Putamen (tissue), 1 donor: ENCODE measurements around the gene FAM170B.

Experiments used
- DNase-seq: peaks from one replicate; pipeline ENCODE4 v3.0.0-alpha.2; 2016; ENCODE audit warnings: low spot score

Gene FAM170B

DNA sequence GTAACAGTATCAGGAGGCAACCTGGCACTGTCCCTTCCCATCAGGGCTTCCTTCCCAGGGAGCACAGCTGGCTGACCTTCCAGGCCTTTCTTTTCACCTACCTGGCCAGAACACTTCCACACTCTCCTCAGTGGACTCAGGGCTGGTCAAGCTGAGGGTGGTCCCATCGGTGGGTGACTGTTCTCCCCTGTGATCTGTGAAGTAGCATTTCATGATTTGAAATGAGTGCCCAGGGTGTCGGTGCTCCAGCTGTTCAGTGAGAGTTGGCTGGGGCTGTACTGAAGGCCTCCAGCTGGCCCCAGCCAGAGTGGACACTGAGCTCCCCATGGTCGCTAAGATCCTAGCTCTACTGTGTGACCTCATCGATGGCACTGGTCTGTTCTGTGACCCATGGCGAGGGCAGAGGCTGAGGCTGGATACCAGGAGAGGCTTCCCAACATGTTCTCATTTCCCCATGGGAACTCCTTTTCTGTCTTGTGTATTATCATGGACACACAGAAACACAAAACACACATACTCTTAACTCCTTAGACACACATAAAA lies at the start of gene FAM170B:
FAM170B (minus strand) TSS at position 316 of the 543 bp plus-strand sequence; CDS start at position 213, 103 bp downstream.
- no peak for DNase-seq

GRCh38 chr10:49182776-49183175 lies 49.0 kb upstream of the FAM170B start:
- DNase-seq, result no peak

DNA sequence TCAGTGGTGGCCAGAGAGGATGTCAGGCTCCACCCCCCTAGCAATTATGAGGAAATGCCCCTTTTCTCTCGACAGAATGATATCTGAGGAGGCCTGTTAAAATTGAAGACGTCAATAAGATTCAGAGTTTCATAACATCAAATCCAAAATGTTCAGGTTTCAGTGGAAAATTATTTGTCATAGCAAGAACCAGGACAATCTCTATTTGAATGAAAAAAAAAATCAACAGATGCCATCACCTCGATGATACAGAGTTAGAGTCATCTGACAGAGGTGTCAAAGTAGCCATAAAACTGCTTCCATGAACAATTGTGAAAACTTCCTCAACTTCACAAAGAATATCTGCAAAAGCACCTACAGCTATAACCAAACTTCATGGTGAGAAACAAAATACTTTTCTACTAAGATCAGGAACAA lies 46.6 kb upstream of the FAM170B start:
- DNase-seq, result no peak

GRCh38 chr10:49179699-49180443 lies 46.0 kb upstream of the FAM170B start:
- no peak for DNase-seq

DNA sequence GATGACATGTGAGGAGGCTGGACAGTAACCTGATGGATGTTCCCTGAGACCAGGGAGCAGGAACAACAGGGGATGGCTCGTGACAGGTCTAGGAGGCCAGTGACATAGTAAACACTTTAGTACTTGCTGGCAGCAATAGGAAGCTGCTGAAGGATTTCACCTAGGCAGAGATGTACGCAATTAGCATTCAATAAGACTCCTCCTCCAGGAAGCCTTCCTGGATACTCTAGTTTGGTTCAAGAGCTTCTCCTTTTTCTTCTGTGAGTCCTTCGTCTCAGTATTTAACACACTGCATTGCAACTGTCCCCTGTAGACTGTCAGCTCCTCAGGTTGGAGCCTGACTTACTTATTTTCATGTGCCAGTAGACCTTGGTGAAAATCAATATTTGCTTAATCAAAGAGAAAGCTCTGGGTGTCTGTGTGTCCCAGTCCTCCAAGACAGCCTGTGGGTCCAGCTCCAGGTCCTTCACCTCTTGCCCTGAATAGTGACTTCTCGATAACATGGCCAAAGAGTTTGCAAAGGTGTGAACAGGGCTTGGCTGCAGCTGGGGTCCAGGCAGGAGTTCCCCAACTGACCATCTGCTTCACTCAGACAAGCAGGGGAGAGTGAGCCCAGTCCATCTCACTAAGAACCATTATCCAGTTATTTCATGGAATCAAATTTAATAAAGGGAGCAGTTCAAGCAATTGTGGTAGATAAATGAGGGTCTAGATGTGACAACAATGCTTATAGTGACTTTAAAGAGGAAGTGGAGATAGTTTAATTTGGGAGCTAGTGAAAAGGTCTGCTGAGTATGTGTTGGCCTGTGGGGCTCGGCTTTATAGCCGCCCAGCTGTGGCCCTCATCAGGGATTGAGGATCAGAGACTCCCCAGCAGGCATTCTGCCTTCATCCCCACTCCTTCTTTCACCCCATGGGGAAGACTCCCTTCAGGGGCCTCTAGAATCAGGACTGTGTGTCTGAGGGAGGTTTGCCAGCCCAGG lies 45.0 kb upstream of the FAM170B start:
- DNase-seq, result no peak

GRCh38 chr10:49177391-49178355 lies 43.9 kb upstream of the FAM170B start:
- peak; percentile 65 for DNase-seq

- no peak for DNase-seq
These were observed 42.8 kb upstream of the FAM170B start for GRCh38 chr10:49176310-49177268.

GRCh38 chr10:49175587-49176309 lies 41.9 kb upstream of the FAM170B start:
- no peak for DNase-seq

DNA sequence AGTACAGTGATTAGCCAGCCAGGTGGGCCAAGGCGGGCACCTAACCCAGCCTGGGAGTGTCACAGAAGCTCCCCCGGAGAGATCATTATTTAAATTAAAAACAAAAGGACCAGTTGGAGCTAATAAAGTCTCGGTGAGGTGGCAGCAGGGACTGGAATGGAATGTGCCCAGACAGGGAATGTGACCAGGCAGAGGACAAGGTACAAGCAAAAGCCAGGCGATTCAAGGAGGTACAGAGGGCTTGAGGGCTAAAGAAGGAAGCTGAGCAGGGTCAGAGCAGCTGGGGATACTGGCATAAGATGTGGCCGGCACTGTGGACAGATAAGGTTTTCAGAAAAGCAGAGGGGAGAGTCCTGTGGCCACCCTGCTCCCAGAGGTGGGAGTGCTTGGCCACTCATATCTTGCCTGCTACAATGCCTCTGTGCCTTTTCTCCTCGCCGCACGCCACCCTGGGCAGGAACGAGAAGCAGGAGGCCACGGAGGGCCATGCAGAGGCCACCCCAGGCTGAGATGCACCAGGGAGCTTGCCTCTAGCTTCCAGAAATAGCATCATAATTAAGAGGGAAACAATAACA lies 41.2 kb upstream of the FAM170B start:
- DNase-seq, result no peak

- no peak for DNase-seq
These were observed 40.6 kb upstream of the FAM170B start for GRCh38 chr10:49174261-49174925.

DNA sequence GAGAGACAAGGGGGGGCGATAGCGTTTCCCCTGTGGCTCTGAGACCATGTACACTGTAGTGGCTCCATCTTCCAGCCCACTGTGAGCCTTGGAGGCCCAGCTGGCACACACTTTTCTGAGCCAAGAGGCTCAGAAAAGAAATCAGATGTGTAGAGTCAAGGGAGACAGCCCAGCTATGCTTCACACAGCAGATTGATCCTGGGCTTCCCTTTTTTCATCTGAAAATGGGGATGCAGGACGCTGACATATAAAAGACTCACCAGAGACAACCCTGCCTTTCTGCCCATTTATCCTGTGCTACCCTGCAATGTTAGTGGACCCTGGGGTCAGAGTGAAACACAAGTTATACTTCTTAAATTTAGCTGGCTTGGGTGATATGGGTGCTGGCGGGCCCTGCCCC lies 40.0 kb upstream of the FAM170B start:
- no peak for DNase-seq

DNA sequence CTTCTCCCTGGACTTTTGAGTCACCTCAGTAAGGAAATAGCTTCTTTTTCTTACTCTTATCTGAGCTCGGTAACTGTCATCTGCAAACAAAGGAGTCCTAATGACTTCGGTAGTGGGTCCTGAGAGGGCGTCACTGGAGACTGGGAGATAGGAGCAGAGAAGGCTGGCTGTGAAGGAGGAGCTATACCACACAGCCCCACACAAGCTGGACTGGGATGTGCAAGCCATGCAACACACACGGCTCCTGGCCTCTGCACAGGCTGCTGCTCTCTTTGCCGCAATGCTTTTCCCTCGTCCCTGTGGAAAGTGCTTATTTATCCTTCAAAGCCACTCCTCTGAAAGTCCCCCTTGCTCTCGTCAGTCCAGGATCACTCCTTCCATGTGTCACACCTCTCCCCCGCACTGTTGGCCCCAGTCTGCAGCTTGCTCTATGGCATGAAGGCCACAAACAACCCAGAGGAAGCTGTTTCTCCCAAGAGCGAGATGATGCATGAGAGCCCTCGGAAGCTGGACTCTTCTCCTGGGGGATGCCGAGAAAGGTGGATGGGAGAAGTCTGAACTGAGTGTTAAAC lies 39.5 kb upstream of the FAM170B start:
- no peak for DNase-seq

DNA sequence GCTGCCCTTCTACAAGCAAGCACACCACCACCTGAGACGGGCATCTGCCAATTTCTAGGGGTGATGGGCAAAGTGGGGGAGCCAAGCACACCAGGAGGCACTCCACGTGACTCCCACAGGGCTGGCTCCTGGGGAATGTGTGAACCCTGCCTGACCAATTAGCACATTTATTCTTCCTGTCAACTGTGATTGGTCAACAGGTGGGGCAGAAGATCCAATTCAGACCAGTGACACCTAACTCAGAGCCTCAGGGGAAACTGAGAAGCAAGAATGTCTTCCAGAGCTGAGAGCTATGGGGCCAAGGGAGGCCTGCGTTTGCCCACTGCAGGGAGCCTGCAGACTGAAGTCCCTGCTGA lies 38.9 kb upstream of the FAM170B start:
- DNase-seq, result no peak

- no peak for DNase-seq
These were observed 38.4 kb upstream of the FAM170B start for GRCh38 chr10:49172061-49172776.

GRCh38 chr10:49171326-49172060 lies 37.7 kb upstream of the FAM170B start:
- no peak for DNase-seq

- no peak for DNase-seq
These were observed 37.0 kb upstream of the FAM170B start for GRCh38 chr10:49170632-49171325.
